H1 (cell line): ENCODE data around the gene SLC2A8. TPM values are rescaled to one million over a fixed set of nuclear protein-coding genes. Genes with fewer than 3 reads are reported as not detected.

Experiments
- EP300 ChIP-seq, 2 experiments: IDR thresholded peaks; 1 replicate in 1 of 2; 2 replicates in 1 of 2; pipeline ENCODE4 v1.6.1; 2011 to 2012; ENCODE audit warnings: low read depth in 2 of 2, low read length in 2 of 2, mild to moderate bottlenecking in 2 of 2, borderline replicate concordance in 1 of 2, inconsistent platforms in 1 of 2, moderate library complexity in 1 of 2
- polyA plus RNA-seq, 7 experiments: library from polyadenylated mRNA; depleted of rRNA in 3 of 7; stranded (reverse) in 5 of 7; unstranded in 2 of 7; fragments of >200 nt in 5 of 7; fragments of 200-250 nt in 2 of 7; gene quantifications; 1 replicate in 5 of 7; 2 replicates in 1 of 7; 4 replicates in 1 of 7; pipeline versions ENCODE4 v1.2.1 to v1.2.3, GENCODE V29; 2011 to 2013; ENCODE audit warnings: missing spikeins in 2 of 7, mixed read lengths in 2 of 7
- total RNA-seq: library from RNA; stranded (reverse); fragmentation: NEBNext Ultra II Directional; extraction: Animal tissue kit (Norgen Biotek cat#: 25700); gene quantifications from 2 replicates; pipeline ENCODE4 v1.2.1, GENCODE V29; 2021

Gene SLC2A8
- total and polyA plus RNA-seq, 2 of the 8 experiments (the other 6 are each of a cell fraction or from before 2014, with no cell fraction given), result 24.6 to 36.4 TPM

GRCh38 chr9:127419348-127419747 lies 22.4 kb downstream of the SLC2A8 start (continued):
- no peak for TF ChIP-seq EP300 (IDR thresholded peaks at IDR 0.05; ENCODE audit: borderline replicate concordance in 1 of 2, low read depth in 2 of 2, low read length in 2 of 2)
